NCI-H1436 treated with DMSO at 0.1 percent for 48 hours (cell line): ENCODE data around the gene YOD1.

Experiments used
- DNase-seq: peaks from one replicate; lab custom pipeline; 2025; lab: John Stamatoyannopoulos, UW

YOD1 gene

GRCh38 chr1:207051191-207051943, at the start of gene YOD1:
TSS of gene YOD1 (minus strand) at chr1:207051208. CDS start at chr1:207051030, 178 bp downstream.
- DNase-seq: no peak

DNA sequence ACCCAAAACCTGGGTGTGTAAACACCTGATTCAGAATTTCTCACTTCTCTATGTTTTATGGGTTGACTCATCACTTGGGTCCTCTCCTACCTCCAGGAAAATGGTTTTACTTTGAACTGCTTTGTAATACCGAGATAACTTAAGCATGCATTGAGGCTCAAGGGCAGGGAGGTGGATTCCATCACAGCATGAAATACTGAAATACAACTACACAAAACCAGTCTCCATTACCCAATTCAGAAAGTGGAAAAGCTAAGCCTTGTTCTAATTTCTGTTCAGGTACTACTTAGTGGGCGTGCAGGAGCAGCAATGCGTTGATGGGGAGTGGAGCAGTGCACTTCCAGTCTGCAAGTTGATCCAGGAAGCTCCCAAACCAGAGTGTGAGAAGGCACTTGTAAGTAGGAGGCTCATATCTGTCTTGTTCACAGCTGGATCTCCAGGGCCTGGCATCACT, 46.9 kb upstream of the YOD1 start:
- no peak for DNase-seq

DNA sequence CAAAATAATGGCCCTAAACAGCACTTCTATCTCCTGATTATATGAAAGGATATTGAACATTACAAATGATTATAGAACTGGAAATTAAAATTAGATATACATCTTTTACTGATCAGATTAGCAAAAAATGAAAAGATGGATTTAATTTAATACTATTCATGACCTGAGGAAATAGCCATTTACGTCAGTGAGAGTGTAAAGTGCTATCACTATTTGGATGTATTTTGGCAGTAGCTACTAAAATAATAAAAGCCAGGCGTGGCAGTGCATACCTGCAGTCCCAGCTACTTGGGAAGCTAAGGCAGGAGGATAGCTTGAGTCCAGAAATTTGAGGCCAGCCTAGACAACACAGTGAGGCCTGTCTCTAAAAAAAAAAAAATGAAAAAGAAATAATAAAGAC, 42.9 kb upstream of the YOD1 start:
- no peak for DNase-seq

- no peak for DNase-seq
These were observed 40.3 kb upstream of the YOD1 start for GRCh38 chr1:207091200-207091908.

- DNase-seq: no peak
These were observed 38.8 kb upstream of the YOD1 start for GRCh38 chr1:207089627-207090355.

GRCh38 chr1:207088701-207089626, 38.0 kb upstream of the YOD1 start, which contains the start of gene C4BPB:
TSS of gene C4BPB (plus strand) at chr1:207088860. CDS start at chr1:207089532, 672 bp downstream.
- DNase-seq: no peak

GRCh38 chr1:207088161-207088560, 37.2 kb upstream of the YOD1 start:
- no peak for DNase-seq

DNA sequence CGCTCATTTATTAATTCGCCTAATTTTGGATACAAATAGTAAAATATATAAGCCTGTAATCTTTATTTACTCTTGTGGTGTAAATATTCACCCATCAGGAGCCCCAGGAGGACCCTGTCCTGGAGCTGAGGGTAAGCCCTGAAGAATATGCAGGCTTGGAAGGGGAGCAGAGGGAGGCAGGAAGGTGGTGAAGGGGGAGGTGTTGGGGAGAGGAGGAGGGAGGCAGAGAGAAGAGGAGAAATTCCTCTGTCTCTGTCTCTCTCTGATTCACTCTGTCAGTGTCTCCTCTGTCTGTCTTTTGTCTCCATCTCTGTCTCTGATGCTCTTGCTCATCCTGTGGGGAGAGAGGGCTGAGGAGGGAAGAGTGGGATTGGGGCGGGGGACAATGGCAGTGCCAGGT, 34.9 kb upstream of the YOD1 start:
- DNase-seq: no peak

DNA sequence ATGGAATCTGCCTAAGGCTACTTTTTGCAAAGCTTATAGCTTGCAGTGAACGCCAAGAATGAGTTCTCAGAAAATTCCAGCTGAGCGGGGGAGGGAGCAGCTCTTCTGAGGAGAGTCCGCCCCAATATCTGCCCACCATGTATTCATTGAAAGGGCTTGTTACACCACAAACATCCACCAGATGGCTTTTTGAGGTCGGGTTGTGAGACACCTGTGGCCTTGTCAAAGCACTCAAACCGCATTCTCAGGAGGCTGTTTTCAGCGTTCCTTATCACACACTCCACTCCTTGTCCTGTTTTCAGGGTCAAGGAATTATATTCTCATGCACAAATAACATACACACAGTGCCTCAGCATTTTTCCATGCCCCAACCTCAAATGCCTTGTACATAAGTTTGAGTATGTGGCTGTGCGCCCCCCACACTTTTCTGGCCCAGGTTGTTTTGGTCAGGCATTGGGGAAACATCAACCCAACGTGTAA, 33.7 kb upstream of the YOD1 start:
- no peak for DNase-seq

GRCh38 chr1:207084232-207084631, 33.2 kb upstream of the YOD1 start:
- no peak for DNase-seq

GRCh38 chr1:207081806-207082205, 30.8 kb upstream of the YOD1 start:
- no peak for DNase-seq

DNA sequence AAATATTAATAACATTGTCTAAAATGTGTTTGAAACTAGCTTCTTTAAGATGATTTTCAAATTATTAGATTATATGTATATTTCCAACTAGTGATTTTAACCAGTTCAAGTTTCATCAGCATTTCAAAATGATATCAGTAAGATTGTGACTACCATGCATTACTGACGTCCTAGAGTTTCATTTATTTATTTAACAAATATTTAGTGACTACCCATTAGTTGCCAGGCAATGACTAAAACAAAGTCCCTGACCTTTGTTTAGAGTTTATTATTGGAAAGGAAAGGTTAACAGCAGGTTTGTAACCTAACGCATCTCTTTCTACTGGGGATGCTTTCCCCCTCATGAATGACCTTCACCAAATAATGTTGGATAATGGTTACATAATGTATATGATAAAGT, 30.1 kb upstream of the YOD1 start:
- no peak for DNase-seq

DNA sequence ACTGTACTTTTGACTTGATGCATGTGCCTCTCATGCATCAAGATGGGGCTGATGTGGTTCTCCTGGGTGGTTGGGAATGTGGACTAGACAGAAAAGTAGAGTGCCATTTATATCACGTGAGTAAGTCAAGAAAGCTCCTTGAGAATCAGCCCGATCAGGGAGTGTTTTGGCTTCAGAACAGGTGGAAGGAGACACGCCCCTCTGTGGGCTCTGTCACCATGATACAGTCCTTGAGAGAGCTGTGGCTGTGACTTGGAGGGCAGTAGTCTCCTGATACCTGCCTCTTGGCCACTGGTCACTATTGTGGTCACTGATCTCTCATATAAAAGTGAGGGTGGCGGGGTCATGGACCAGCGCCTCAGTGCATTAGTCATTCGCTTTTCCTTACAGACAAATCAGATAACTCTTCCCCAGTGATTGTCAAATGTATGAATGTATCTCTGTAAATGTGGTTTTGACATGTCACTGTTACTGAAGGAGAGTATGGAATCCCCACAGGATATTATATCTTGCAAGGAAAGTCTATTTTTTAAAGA, 28.8 kb upstream of the YOD1 start:
- no peak for DNase-seq

- no peak for DNase-seq
These were observed 27.6 kb upstream of the YOD1 start for GRCh38 chr1:207078578-207079132.

- no peak for DNase-seq
These were observed 26.7 kb upstream of the YOD1 start for GRCh38 chr1:207077470-207078377.

GRCh38 chr1:207077012-207077411, 26.0 kb upstream of the YOD1 start:
- no peak for DNase-seq

DNA sequence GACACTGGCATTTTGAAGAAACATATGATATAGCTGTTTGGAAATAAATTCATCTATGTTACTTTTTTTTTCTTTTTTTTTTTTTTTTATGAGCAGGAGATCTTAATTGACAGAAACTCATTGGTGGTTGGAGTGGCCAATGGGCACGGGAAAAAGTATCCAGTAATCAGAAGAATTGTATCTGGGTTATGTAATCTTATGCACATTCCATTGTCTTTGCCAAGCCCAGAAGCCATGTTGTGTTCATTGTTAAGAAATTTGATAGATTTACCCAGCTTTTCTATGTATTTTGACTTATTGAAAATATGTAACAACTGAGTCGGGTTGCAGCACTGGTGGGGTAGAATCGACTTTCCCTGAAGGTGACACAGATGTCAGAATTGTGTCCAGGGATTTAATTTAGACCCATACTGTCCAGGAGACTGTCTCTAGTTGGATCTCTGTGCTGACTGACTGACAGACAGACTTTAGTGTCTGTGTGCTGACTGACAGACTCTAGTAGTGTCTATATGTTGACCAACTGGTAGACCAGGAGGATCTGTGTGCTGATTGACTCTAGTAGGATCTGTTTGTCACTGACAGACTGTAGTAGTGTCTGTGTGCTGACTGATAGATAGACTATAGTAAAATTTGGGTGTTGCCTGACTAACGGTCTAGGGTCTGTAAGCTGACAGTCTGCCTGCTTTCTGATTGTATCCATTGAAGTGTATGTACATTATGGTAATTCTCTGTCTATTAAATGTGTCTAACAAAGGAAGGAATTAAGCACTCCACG, 25.4 kb upstream of the YOD1 start:
- no peak for DNase-seq

DNA sequence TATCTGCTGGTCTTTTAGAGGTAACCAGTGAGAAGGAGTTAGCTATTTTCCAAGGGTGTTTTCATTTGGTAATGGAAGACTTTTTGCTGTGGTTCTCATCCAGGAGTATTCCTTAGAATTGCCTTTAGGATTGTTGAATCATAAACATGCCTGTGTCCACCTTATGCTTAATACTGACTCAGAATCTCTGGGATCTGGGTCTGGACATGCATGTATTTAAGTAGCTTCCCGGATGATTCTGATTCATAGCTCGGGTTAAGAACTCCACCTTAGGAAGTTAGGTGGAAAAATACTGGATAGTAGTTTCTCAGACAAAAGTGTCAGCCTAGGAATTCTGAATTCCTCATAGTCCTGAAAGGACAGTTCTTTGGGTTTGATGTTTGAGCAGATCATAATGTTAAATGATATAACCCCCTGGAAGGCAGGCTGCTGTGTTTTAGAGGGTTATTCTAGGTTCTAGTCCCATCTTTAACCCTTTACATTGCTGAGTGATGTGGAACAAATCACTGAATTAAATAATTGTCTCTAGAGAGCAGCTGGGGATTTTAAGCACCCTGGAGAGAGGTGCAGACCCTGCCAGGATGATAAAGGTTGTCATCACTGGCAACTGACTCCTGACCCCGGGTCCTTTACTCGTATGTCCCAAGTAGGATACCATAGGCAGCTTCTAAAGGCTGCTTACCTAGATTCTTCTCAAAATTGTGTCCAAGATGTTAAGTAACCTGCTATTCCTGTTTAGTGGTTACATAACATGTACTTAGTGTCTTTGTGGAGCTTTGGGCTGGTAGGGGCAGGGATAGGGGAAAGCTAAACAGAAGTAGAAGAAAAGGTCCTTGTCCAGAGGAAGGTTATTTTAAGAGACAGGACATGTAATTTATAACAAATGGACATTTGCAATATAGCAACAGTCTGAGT, 23.2 kb upstream of the YOD1 start:
- DNase-seq: no peak
